ENCODE measurements around the gene NT5C3B. TPM values are rescaled to one million over a fixed set of nuclear protein-coding genes. Genes with fewer than 3 reads are reported as not detected.

The NT5C3B gene
- total and polyA plus RNA-seq, 2 donors (not counting 3 experiments of a cell fraction or from before 2014, with no cell fraction given): 67.3 to 92.5 TPM

DNA sequence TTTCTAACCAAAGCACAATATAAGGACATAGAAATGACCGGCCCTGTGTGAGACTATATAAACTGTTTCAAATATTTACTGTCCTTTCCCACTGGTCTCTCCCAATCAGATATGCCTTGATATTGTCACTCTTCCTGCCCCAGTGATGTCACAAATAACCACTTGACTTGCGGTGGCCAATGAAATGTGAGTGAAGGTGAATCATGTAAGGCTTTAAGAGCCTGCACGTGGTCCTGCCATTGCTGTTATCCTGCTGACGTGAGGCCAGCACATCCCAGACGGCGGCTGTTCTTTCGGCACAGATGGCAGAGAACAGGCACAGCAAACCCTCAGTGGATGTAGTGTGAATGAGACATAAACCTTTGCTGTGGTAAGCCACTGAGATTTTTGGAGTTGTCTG, 34.6 kb upstream of the NT5C3B start:
- intact Hi-C loops (cut with micrococcal nuclease): no loop called here
- FAIRE-seq (no peak), DNase-seq (ENCODE audit: low read depth, low spot score) (no peak)
- no peaks in the 10 kb centered on the region for H3K9me1 ChIP-seq (replicated peaks; ENCODE audit: control insufficient read depth, extremely low read depth, insufficient read depth, low read length)
- H3K4me3 ChIP-seq (replicated peaks in 1 of 3; ENCODE audit: insufficient read depth in 1 of 3, low read depth in 1 of 3, low read length in 3 of 3): no peak overlapping the region
- no peak overlapping the region for H3K4me2 ChIP-seq (ENCODE audit: insufficient read depth, low read length)
- BruUV-seq (replicated peaks): no TSS peak
- no peaks in the 10 kb centered on the region for H4K20me1 ChIP-seq (replicated peaks; ENCODE audit: control insufficient read depth, extremely low read depth, insufficient read depth, low read length)
- no peaks in the 10 kb centered on the region for H3K9me3 ChIP-seq (replicated peaks; ENCODE audit: control insufficient read depth, insufficient read depth, low read length)
- no peak overlapping the region for H3K9ac ChIP-seq (replicated peaks; ENCODE audit: extremely low read depth, insufficient read depth, low read length)
- no peaks in the 10 kb centered on the region for H3K4me1 ChIP-seq (ENCODE audit: control insufficient read depth, extremely low read depth, insufficient read depth, low read length)
- peaks cover 35 to 41% of the 10 kb centered on the region in 2 experiments for H3K36me3 ChIP-seq (ENCODE audit: control insufficient read depth in 2 of 2, extremely low read depth in 1 of 2, insufficient read depth in 2 of 2, low read length in 2 of 2)
- no peak overlapping the region for H3K27ac ChIP-seq (ENCODE audit: insufficient read depth, low read depth, low read length)
- H3K79me2 ChIP-seq (ENCODE audit: control insufficient read depth, insufficient read depth, low read length): no peaks in the 10 kb centered on the region
- no peak overlapping the region for H2AFZ ChIP-seq (ENCODE audit: low read depth, low read length)
- dilution Hi-C loops (cut with MboI; ENCODE audit: extremely low pct_ligation_motif_present, low sequenced_read_pairs): no loop called here
- TF ChIP-seq JUN (IDR thresholded peaks at IDR 0.05; ENCODE audit: borderline replicate concordance, insufficient read depth, insufficient read length, low read depth): no peak
- TF ChIP-seq FOS (IDR thresholded peaks at IDR 0.05; ENCODE audit: borderline replicate concordance, insufficient read depth, low read length): no peak
- no peak for TF ChIP-seq EZH2 (IDR thresholded peaks at IDR 0.05; ENCODE audit: borderline replicate concordance, low read depth, low read length, severe bottlenecking)
- no peak for TF ChIP-seq MYC (IDR thresholded peaks at IDR 0.05; ENCODE audit: low read depth, low read length)
- TF ChIP-seq POLR2A (IDR thresholded peaks at IDR 0.05; ENCODE audit: low read depth, low read length): no peak
- TF ChIP-seq GATA2 (IDR thresholded peaks at IDR 0.05; ENCODE audit: insufficient read depth, insufficient read length, low read depth, low read length): no peak
- TF ChIP-seq, protein P1, sequence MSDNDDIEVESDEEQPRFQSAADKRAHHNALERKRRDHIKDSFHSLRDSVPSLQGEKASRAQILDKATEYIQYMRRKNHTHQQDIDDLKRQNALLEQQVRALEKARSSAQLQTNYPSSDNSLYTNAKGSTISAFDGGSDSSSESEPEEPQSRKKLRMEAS (IDR thresholded peaks at IDR 0.05; ENCODE audit: insufficient read depth, insufficient read length): no peak
- TF ChIP-seq POLR2AphosphoS5 (IDR thresholded peaks at IDR 0.05; ENCODE audit: insufficient read depth, low read depth, low read length): no peak
- no peak for TF ChIP-seq CTCF (IDR thresholded peaks at IDR 0.05; ENCODE audit: extremely low read depth in 1 of 2, insufficient read depth in 1 of 2, low read depth in 1 of 2, low read length in 2 of 2)
- H3K27me3 ChIP-seq (ENCODE audit: control insufficient read depth in 2 of 2, insufficient read depth in 2 of 2, low read length in 2 of 2): no peaks in the 10 kb centered on the region
- ChIA-PET CTCF (no interaction called here), POLR2A (no interaction called here)

All from endothelial cell of umbilical vein (primary cell).